Fibroblast of villous mesenchyme (primary cell): ENCODE results near the gene ESYT1. TPM values are rescaled to one million over a fixed set of nuclear protein-coding genes. Genes with fewer than 3 reads are reported as not detected.
A peak's percentile ranks its signal among the peaks of the same experiment; 100 is the strongest.

Experiments used
- DNase-seq: peaks from one replicate; pipeline ENCODE4 v3.0.0-alpha.2; 2010; ENCODE audit warnings: low read depth
- H3K4me3 ChIP-seq: 2 replicates; pipeline ENCODE4 v1.5.1; 2011; ENCODE audit warnings: low read depth, mild to moderate bottlenecking, low read length
- CTCF ChIP-seq: IDR thresholded peaks from 2 replicates; pipeline ENCODE4 v1.5.1; 2012; ENCODE audit warnings: low read depth, mild to moderate bottlenecking, low read length; ENCODE audit not compliant: insufficient read depth
- total RNA-seq: library from RNA; depleted of rRNA; stranded (reverse); fragments of >200 nt; gene quantifications from 2 replicates; pipeline ENCODE4 v1.2.3, GENCODE V29; 2012

Gene ESYT1
- total RNA-seq, 1 donor = 300 TPM

DNA sequence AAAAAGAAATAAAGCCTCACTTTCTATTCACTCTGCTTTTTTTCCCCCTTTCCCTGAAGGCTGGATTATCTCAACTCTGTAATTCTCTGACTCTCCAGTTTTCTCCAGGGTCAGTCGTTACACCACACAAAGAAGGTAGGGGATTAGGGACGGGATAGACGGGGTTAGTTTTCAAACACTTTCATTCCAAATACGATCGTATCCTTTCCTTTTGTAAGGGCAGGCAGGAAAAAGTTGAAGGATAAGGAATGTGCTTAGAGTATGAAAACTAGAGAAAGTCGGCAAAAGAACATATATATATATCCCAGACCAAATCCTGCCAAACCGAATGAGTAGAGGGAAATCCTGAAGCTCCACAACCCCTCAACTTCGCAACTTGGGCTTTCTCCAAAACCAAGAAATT, 581 bp upstream of the ESYT1 start:
- H3K4me3 ChIP-seq = peak overlapping the region; percentile 57
- no peak for TF ChIP-seq CTCF
- DNase-seq = no peak

GRCh38 chr12:56128670-56129205, 671 bp downstream of the ESYT1 start:
- peak overlapping the region; percentile 91 for H3K4me3 ChIP-seq
- peak; percentile 26 for DNase-seq
- TF ChIP-seq CTCF = no peak

- peak; percentile 53 for DNase-seq
- no peak for TF ChIP-seq CTCF
- H3K4me3 ChIP-seq = peak overlapping the region; percentile 91
Observed at GRCh38 chr12:56129206-56129941, 1.3 kb downstream of the ESYT1 start.

DNA sequence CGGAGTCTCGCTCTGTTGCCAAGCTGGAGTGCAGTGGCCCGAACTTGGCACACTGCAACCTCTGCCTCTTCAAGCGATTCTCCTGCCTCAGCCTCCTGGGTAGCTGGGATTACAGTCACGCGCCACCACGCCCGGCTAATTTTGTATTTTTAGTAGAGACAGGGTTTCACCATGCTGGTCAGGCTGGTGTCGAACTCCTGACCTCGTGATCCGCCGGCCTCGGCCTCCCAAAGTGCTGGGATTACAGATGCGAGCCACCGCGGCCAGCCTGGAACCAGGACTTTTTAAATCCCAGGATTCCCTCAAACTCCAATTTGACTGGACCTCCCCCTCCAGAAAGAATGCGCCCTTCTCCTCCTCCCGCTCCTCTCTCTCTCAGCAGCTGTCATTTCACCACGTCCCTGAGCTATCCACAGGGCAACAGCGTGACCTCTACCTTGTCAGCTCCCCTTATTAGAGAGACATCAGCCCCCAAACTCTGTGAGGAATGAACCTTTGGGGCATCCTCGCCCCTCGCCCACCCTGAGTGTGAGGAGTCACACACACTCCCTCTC, 2.0 kb downstream of the ESYT1 start:
- no peak for TF ChIP-seq CTCF
- peak overlapping the region; percentile 91 for H3K4me3 ChIP-seq
- no peak for DNase-seq

DNA sequence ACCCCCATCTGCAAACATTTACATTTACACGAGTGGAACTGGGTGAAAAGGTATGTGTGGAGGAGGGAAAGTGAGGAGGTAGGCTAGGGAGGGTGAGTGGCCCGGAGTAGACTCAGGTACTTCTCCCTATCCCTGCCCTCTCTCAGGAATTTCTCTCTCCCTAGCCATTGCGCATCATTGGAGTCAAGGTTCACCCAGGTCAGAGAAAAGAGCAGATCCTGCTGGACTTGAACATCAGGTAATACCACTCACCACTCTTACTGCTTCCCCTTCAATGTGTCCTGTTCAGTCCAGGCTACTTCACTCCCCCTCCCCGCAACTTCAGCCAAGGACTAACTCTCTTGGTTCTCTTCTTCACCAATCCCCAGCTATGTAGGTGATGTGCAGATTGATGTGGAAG, 2.8 kb downstream of the ESYT1 start:
- TF ChIP-seq CTCF = no peak
- no peak for DNase-seq
- H3K4me3 ChIP-seq = no peak overlapping the region

DNA sequence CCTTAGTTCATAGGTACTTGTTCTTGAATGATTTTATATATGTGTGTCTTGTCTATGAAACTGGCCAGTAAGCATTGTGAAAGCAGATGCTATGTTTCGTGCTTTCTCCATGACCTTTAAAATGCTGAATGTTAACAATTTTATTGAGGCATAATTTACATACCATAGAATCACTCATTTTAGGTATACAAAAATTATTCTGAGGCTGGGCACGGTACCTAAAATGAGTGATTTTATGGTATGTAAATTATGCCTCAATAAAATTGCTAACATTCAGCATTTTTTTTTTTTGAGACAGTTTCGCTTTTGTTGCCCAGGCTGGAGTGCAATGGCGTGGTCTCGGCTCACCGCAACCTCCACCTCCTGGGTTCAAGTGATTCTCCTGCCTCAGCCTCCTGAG, 6.8 kb downstream of the ESYT1 start:
- no peak for TF ChIP-seq CTCF
- no peak overlapping the region for H3K4me3 ChIP-seq
- DNase-seq = no peak
